SK-N-SH (cell line): ENCODE results near the gene CDKAL1. TPM values are rescaled to one million over a fixed set of nuclear protein-coding genes. Genes with fewer than 3 reads are reported as not detected.

Experiments used
- CTCF ChIA-PET: fragments of 300-600, 350-600 bp; formaldehyde crosslinking; extraction: SDS; loops from one replicate; lab custom pipeline; 2021; lab: Yijun Ruan, JAX
- POLR2A ChIA-PET: fragments of 350-600 bp; sonication (Branson Sonifier 250); formaldehyde crosslinking; extraction: SDS; loops from one replicate; lab custom pipeline; 2020; ENCODE audit warnings: antibody characterized with exemption, inconsistent platforms; lab: Yijun Ruan, JAX
- DNase-seq: peaks from one replicate; pipeline ENCODE4 v3.0.0; 2012
- H2AFZ ChIP-seq: fragments of 200-600 bp; sonication (generic); 2 replicates; pipeline ENCODE4 v1.8.1; 2016; ENCODE audit warnings: antibody characterized with exemption, mild to moderate bottlenecking, low read depth
- H3F3A ChIP-seq: fragments of 200-600 bp; sonication (generic); replicated peaks from 2 replicates; pipeline ENCODE3; 2016; ENCODE audit warnings: antibody characterized with exemption, mild to moderate bottlenecking; ENCODE audit not compliant: insufficient read depth
- H3K27ac ChIP-seq, 2 experiments: fragments of 200-500 bp in 1 of 2; fragments of 200-600 bp in 1 of 2; sonication (Bioruptor generic) in 1 of 2; sonication (generic), shearing (Covaris generic) in 1 of 2; 2 replicates each; pipeline versions ENCODE4 v1.5.1 to v1.6.1; 2014 to 2016; ENCODE audit warnings: low read depth in 2 of 2, inconsistent platforms in 1 of 2, low read length in 1 of 2, mild to moderate bottlenecking in 1 of 2, mixed read lengths in 1 of 2
- H3K27me3 ChIP-seq: fragments of 200-600 bp; sonication (generic), shearing (Covaris generic); 2 replicates; pipeline ENCODE4 v1.6.1; 2016; ENCODE audit warnings: mixed run types; ENCODE audit not compliant: insufficient read depth
- H3K36me3 ChIP-seq, 2 experiments: fragments of 200-500 bp in 1 of 2; fragments of 200-600 bp in 1 of 2; sonication (Bioruptor generic) in 1 of 2; sonication (generic) in 1 of 2; replicated peaks in 1 of 2; 2 replicates each; pipeline versions ENCODE3 to v1.5.1; 2014 to 2016; ENCODE audit warnings: low read length in 1 of 2, mild to moderate bottlenecking in 1 of 2; ENCODE audit not compliant: insufficient read depth in 2 of 2, control insufficient read depth in 1 of 2
- H3K4me1 ChIP-seq, 2 experiments: fragments of 200-500 bp in 1 of 2; fragments of 200-600 bp in 1 of 2; sonication (Bioruptor generic) in 1 of 2; sonication (generic), shearing (Covaris generic) in 1 of 2; 2 replicates each; pipeline versions ENCODE4 v1.5.1 to v1.6.1; 2014 to 2016; ENCODE audit warnings: low read depth in 1 of 2, low read length in 1 of 2, mixed run types in 1 of 2; ENCODE audit not compliant: insufficient read depth in 2 of 2, control insufficient read depth in 1 of 2
- H3K4me2 ChIP-seq: fragments of 200-600 bp; sonication (generic), shearing (Covaris generic); 2 replicates; pipeline ENCODE4 v1.6.1; 2017; ENCODE audit warnings: mixed run types
- H3K4me3 ChIP-seq, 2 experiments: fragments of 200-500 bp in 1 of 2; fragments of 200-600 bp in 1 of 2; sonication (Bioruptor generic) in 1 of 2; sonication (generic), shearing (Covaris generic) in 1 of 2; 2 replicates each; pipeline versions ENCODE4 v1.5.1 to v1.8.1; 2014 to 2016; ENCODE audit warnings: low read depth in 2 of 2, inconsistent platforms in 1 of 2, low read length in 1 of 2, mild to moderate bottlenecking in 1 of 2, mixed read lengths in 1 of 2, moderate library complexity in 1 of 2
- H3K79me2 ChIP-seq: fragments of 200-600 bp; sonication (generic); 2 replicates; pipeline ENCODE4 v1.8.1; 2017; ENCODE audit warnings: mild to moderate bottlenecking; ENCODE audit not compliant: insufficient read depth
- H3K9ac ChIP-seq: fragments of 200-600 bp; sonication (generic); 2 replicates; pipeline ENCODE4 v1.6.1; 2017; ENCODE audit warnings: mixed run types
- H3K9me2 ChIP-seq: fragments of 200-600 bp; sonication (generic); 2 replicates; pipeline ENCODE4 v1.6.1; 2017; ENCODE audit warnings: mixed run types
- H3K9me3 ChIP-seq: fragments of 200-600 bp; sonication (generic); 2 replicates; pipeline ENCODE4 v1.6.1; 2017; ENCODE audit warnings: mixed run types, mild to moderate bottlenecking, moderate library complexity
- H4K20me1 ChIP-seq: fragments of 200-600 bp; sonication (generic); 2 replicates; pipeline ENCODE4 v1.6.1; 2017; ENCODE audit warnings: mild to moderate bottlenecking, mixed run types; ENCODE audit not compliant: insufficient read depth
- CHD2 ChIP-seq: fragments of 150-350 bp; IDR thresholded peaks from 2 replicates; pipeline ENCODE4 v1.6.1; 2018; ENCODE audit warnings: low read length; ENCODE audit not compliant: partially characterized antibody
- CTCF ChIP-seq: fragments of 200-600 bp; sonication (generic); IDR thresholded peaks from 2 replicates; pipeline ENCODE4 v1.6.1; 2017; ENCODE audit warnings: antibody characterized with exemption, mild to moderate bottlenecking, moderate library complexity
- EZH2phosphoT487 ChIP-seq: fragments of 200-600 bp; sonication (generic); IDR thresholded peaks from 2 replicates; pipeline ENCODE4 v1.6.1; 2017; ENCODE audit warnings: low read depth, mixed run types, mild to moderate bottlenecking, antibody characterized with exemption, moderate library complexity, borderline replicate concordance
- FOSL2 ChIP-seq: IDR thresholded peaks from 2 replicates; pipeline ENCODE4 v1.4.0; 2012; ENCODE audit warnings: low read depth, mild to moderate bottlenecking, moderate library complexity, borderline replicate concordance
- FOXJ3 ChIP-seq: sonication (generic); formaldehyde crosslinking; IDR thresholded peaks from 2 replicates; pipeline ENCODE4 v1.5.1; 2020; ENCODE audit warnings: mild to moderate bottlenecking, missing genetic modification reagents
- IRF3 ChIP-seq: fragments of 150-350 bp; IDR thresholded peaks from 2 replicates; pipeline ENCODE4 v1.6.1; 2016; ENCODE audit warnings: mild to moderate bottlenecking, low read depth, low read length
- MXI1 ChIP-seq: IDR thresholded peaks from 2 replicates; pipeline ENCODE4 v1.6.1; 2012; ENCODE audit warnings: mild to moderate bottlenecking, low read depth, low read length, improper control_type of control experiment
- RAD21 ChIP-seq: IDR thresholded peaks from 2 replicates; pipeline ENCODE4 v1.6.1; 2012; ENCODE audit warnings: mild to moderate bottlenecking, low read length
- RFX5 ChIP-seq: IDR thresholded peaks from 2 replicates; pipeline ENCODE4 v1.6.1; 2012; ENCODE audit warnings: mild to moderate bottlenecking, improper control_type of control experiment, low read length
- RXRA ChIP-seq: IDR thresholded peaks from 2 replicates; pipeline ENCODE4 v1.4.0; 2012; ENCODE audit warnings: low read depth, mild to moderate bottlenecking, borderline replicate concordance
- SIN3A ChIP-seq: IDR thresholded peaks from 2 replicates; pipeline ENCODE4 v1.6.1; 2012; ENCODE audit warnings: low read depth, mild to moderate bottlenecking, low read length, moderate library complexity, borderline replicate concordance
- TAF1 ChIP-seq: IDR thresholded peaks from 2 replicates; pipeline ENCODE4 v1.6.1; 2012; ENCODE audit warnings: low read depth, mild to moderate bottlenecking, low read length, moderate library complexity, borderline replicate concordance
- TCF12 ChIP-seq: IDR thresholded peaks from 2 replicates; pipeline ENCODE4 v1.4.0; 2012
- TEAD4 ChIP-seq: IDR thresholded peaks from 2 replicates; pipeline ENCODE4 v1.4.0; 2012; ENCODE audit warnings: mild to moderate bottlenecking, borderline replicate concordance; ENCODE audit not compliant: insufficient read depth
- WGBS: methylation state at CpG from one replicate; pipeline ENCODE4 v1.1.6; 2017; ENCODE audit warnings: low lambda C conversion rate; 5-methylcytosine and 5-hydroxymethylcytosine counted together
- polyA plus RNA-seq, 3 experiments: library from polyadenylated mRNA; depleted of rRNA; stranded (reverse); fragments of >200 nt; gene quantifications; 2 replicates each; pipeline ENCODE4 v1.2.3, GENCODE V29; 2012
- TF ChIP-seq, protein P1 (sequence below): IDR thresholded peaks from 2 replicates; pipeline ENCODE4 v1.6.1; 2012; ENCODE audit warnings: mild to moderate bottlenecking, low read depth, low read length, moderate library complexity
- TF ChIP-seq, protein P2 (sequence below): fragments of 150-350 bp; IDR thresholded peaks from 2 replicates; pipeline ENCODE4 v1.6.1; 2017; ENCODE audit warnings: antibody characterized with exemption, low read length, low read depth, borderline replicate concordance
- TF ChIP-seq, protein P3 (sequence below): IDR thresholded peaks from 2 replicates; pipeline ENCODE4; 2012
- TF ChIP-seq, protein P4 (sequence below): IDR thresholded peaks from 2 replicates; pipeline ENCODE4 v1.4.0; 2012; ENCODE audit warnings: low read depth, borderline replicate concordance
- TF ChIP-seq, protein P5 (sequence below): IDR thresholded peaks from 2 replicates; pipeline ENCODE4 v1.4.0; 2012; ENCODE audit warnings: low read depth
- TF ChIP-seq, protein P6 (sequence below): IDR thresholded peaks from 2 replicates; pipeline ENCODE4 v1.4.0; 2012; ENCODE audit warnings: low read depth, borderline replicate concordance

The CDKAL1 gene
- polyA plus RNA-seq, 1 of the 3 experiments (the other 2 are of a cell fraction), result 2.6 TPM

DNA sequence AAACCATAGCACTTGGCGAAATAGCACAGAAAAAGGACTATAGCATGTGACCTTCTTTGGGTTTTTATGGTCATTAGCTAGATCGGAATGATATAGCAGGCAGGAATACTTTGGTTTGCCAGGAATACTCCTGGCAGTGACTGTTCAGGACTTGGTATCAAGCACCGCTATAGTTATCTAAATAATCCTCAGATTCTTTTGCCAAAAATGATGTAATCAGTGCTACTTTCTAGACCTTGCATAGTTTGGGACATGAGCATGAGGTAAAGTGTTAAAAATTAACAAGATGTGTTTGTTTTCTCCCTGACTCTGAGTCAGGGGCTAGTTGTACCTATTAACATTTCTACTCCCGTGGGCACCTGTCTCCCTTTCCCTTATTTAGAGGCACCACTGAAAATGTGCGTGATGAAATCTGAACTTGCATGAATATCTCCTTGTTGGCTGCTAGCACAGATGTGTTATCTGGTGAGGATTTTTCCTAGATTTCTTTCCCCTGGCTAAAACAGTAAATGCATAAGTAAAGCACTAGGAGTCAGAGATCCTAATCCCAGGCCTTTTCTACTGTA lies 511.0 kb downstream of the CDKAL1 start:
- WGBS, result 91% methylated on average over 5 of the region's 5 CpGs
- H3K9me2 ChIP-seq, result 0 out of 2 replicates have a peak, but pooled peaks cover 3% of the 10 kb centered on the region
- H3F3A ChIP-seq, result peaks cover 4% of the 10 kb centered on the region
- no peaks in the 10 kb centered on the region for H3K79me2 ChIP-seq
- POLR2A ChIA-PET, result no interaction called here
- no peak overlapping the region for H3K9ac ChIP-seq
- no peak for TF ChIP-seq SIN3A
- TF ChIP-seq FOXJ3 (CRISPR knock-in tag), result no peak
- TF ChIP-seq, protein P1, sequence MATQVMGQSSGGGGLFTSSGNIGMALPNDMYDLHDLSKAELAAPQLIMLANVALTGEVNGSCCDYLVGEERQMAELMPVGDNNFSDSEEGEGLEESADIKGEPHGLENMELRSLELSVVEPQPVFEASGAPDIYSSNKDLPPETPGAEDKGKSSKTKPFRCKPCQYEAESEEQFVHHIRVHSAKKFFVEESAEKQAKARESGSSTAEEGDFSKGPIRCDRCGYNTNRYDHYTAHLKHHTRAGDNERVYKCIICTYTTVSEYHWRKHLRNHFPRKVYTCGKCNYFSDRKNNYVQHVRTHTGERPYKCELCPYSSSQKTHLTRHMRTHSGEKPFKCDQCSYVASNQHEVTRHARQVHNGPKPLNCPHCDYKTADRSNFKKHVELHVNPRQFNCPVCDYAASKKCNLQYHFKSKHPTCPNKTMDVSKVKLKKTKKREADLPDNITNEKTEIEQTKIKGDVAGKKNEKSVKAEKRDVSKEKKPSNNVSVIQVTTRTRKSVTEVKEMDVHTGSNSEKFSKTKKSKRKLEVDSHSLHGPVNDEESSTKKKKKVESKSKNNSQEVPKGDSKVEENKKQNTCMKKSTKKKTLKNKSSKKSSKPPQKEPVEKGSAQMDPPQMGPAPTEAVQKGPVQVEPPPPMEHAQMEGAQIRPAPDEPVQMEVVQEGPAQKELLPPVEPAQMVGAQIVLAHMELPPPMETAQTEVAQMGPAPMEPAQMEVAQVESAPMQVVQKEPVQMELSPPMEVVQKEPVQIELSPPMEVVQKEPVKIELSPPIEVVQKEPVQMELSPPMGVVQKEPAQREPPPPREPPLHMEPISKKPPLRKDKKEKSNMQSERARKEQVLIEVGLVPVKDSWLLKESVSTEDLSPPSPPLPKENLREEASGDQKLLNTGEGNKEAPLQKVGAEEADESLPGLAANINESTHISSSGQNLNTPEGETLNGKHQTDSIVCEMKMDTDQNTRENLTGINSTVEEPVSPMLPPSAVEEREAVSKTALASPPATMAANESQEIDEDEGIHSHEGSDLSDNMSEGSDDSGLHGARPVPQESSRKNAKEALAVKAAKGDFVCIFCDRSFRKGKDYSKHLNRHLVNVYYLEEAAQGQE, result no peak
- TF ChIP-seq RXRA, result no peak
- TF ChIP-seq MXI1, result no peak
- TF ChIP-seq TAF1, result no peak
- no peak for TF ChIP-seq CHD2
- TF ChIP-seq, protein P2, sequence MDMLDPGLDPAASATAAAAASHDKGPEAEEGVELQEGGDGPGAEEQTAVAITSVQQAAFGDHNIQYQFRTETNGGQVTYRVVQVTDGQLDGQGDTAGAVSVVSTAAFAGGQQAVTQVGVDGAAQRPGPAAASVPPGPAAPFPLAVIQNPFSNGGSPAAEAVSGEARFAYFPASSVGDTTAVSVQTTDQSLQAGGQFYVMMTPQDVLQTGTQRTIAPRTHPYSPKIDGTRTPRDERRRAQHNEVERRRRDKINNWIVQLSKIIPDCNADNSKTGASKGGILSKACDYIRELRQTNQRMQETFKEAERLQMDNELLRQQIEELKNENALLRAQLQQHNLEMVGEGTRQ, result no peak
- no peak for TF ChIP-seq IRF3
- TF ChIP-seq EZH2phosphoT487, result no peak
- no peak for TF ChIP-seq TCF12
- no peak for TF ChIP-seq RAD21
- TF ChIP-seq, protein P3, sequence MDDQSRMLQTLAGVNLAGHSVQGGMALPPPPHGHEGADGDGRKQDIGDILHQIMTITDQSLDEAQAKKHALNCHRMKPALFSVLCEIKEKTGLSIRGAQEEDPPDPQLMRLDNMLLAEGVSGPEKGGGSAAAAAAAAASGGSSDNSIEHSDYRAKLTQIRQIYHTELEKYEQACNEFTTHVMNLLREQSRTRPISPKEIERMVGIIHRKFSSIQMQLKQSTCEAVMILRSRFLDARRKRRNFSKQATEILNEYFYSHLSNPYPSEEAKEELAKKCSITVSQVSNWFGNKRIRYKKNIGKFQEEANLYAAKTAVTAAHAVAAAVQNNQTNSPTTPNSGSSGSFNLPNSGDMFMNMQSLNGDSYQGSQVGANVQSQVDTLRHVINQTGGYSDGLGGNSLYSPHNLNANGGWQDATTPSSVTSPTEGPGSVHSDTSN, result no peak
- TF ChIP-seq, protein P4, sequence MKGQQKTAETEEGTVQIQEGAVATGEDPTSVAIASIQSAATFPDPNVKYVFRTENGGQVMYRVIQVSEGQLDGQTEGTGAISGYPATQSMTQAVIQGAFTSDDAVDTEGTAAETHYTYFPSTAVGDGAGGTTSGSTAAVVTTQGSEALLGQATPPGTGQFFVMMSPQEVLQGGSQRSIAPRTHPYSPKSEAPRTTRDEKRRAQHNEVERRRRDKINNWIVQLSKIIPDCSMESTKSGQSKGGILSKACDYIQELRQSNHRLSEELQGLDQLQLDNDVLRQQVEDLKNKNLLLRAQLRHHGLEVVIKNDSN, result no peak
- no peak for TF ChIP-seq FOSL2
- TF ChIP-seq, protein P5, sequence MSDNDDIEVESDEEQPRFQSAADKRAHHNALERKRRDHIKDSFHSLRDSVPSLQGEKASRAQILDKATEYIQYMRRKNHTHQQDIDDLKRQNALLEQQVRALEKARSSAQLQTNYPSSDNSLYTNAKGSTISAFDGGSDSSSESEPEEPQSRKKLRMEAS, result no peak
- TF ChIP-seq, protein P6, sequence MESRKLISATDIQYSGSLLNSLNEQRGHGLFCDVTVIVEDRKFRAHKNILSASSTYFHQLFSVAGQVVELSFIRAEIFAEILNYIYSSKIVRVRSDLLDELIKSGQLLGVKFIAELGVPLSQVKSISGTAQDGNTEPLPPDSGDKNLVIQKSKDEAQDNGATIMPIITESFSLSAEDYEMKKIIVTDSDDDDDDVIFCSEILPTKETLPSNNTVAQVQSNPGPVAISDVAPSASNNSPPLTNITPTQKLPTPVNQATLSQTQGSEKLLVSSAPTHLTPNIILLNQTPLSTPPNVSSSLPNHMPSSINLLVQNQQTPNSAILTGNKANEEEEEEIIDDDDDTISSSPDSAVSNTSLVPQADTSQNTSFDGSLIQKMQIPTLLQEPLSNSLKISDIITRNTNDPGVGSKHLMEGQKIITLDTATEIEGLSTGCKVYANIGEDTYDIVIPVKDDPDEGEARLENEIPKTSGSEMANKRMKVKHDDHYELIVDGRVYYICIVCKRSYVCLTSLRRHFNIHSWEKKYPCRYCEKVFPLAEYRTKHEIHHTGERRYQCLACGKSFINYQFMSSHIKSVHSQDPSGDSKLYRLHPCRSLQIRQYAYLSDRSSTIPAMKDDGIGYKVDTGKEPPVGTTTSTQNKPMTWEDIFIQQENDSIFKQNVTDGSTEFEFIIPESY, result no peak
- TF ChIP-seq CTCF, result no peak
- no peak for TF ChIP-seq RFX5
- TF ChIP-seq TEAD4, result no peak
- H3K4me1 ChIP-seq, result peaks cover 0 to 15% of the 10 kb centered on the region in 2 experiments; a peak in 3 of 4 replicates
- no peaks in the 10 kb centered on the region for H3K27me3 ChIP-seq
- H3K4me3 ChIP-seq, result no peak overlapping the region
- H4K20me1 ChIP-seq, result no peaks in the 10 kb centered on the region
- H3K9me3 ChIP-seq, result no peaks in the 10 kb centered on the region
- DNase-seq, result no peak
- no peaks in the 10 kb centered on the region for H3K36me3 ChIP-seq
- no peak overlapping the region; a peak in 1 of 4 replicates for H3K27ac ChIP-seq
- no peak overlapping the region for H2AFZ ChIP-seq
- CTCF ChIA-PET, result no interaction called here
- H3K4me2 ChIP-seq, result no peak overlapping the region
